Measurements from ENCODE around the gene IL16. TPM values are rescaled to one million over a fixed set of nuclear protein-coding genes. Genes with fewer than 3 reads are reported as not detected.
A peak's percentile ranks its signal among the peaks of the same experiment; 100 is the strongest.

The IL16 gene
- polyA plus RNA-seq (2011; rRNA removed) (0.01 and 0.06 TPM in 2 replicates), polyA minus RNA-seq (2011; rRNA and poly(A)+ RNA removed) (0.15 and 0.81 TPM in 2 replicates)

GRCh38 chr15:81196576-81197254, at the start of gene IL16:
IL16 (plus strand) TSS chr15:81196879; CDS start chr15:81225400, 28,521 bp downstream.
- no peak for DNase-seq (ENCODE audit: low read depth)
- H3K27me3 ChIP-seq (ENCODE audit: control insufficient read depth, insufficient read depth, low read length): peaks cover 2% of the 10 kb centered on the region
- POLR2A ChIA-PET: no interaction called here
- no peak within 1 kb of the TSS for H3K4me3 ChIP-seq (ENCODE audit: low read depth, low read length)
- TF ChIP-seq CTCF (IDR thresholded peaks at IDR 0.05; ENCODE audit: insufficient read depth, low read depth, low read length): no peak
- no peaks in the 10 kb centered on the region for H3K36me3 ChIP-seq (ENCODE audit: control insufficient read depth, insufficient read depth, low read length)
- CTCF ChIA-PET: no interaction called here

- DNase-seq (ENCODE audit: low read depth): no peak
- Histone ChIP-seq H3K4me3 (ENCODE audit: low read depth, low read length) (no peak overlapping the region), H3K36me3 (ENCODE audit: control insufficient read depth, insufficient read depth, low read length) (no peaks in the 10 kb centered on the region), H3K27me3 (ENCODE audit: control insufficient read depth, insufficient read depth, low read length) (no peaks in the 10 kb centered on the region; the same call in 1 of the 2 replicates)
- ChIA-PET CTCF (interaction anchor here (1.8 to 8.1 kb wide), 2 partner anchors 8 to 114 kb away, joined by 6 to 127 read pairs; no protein-coding TSS in a partner anchor), POLR2A (no interaction called here)
- no peak for TF ChIP-seq CTCF (IDR thresholded peaks at IDR 0.05; ENCODE audit: insufficient read depth, low read depth, low read length)
Measured at GRCh38 chr15:81151389-81151788, 45.3 kb upstream of the IL16 start.

- no peak for DNase-seq (ENCODE audit: low read depth)
- H3K36me3 ChIP-seq (ENCODE audit: control insufficient read depth, insufficient read depth, low read length): no peaks in the 10 kb centered on the region
- H3K27me3 ChIP-seq (ENCODE audit: control insufficient read depth, insufficient read depth, low read length): no peaks in the 10 kb centered on the region; the same call in 1 of the 2 replicates
- no peak for TF ChIP-seq CTCF (IDR thresholded peaks at IDR 0.05; ENCODE audit: insufficient read depth, low read depth, low read length)
- H3K4me3 ChIP-seq (ENCODE audit: low read depth, low read length): no peak overlapping the region
- ChIA-PET CTCF (interaction anchor here (0.6 to 8.1 kb wide), 6 partner anchors 9 to 175 kb away, joined by 3 to 127 read pairs (median 6); no protein-coding TSS in a partner anchor), POLR2A (no interaction called here)
Measured at GRCh38 chr15:81152339-81152738, 44.3 kb upstream of the IL16 start.

GRCh38 chr15:81152799-81153198, 43.9 kb upstream of the IL16 start:
- ChIA-PET CTCF (interaction anchor here (0.8 to 8.1 kb wide), 5 partner anchors 9 to 175 kb away, joined by 3 to 127 read pairs (median 6); no protein-coding TSS in a partner anchor), POLR2A (no interaction called here)
- no peaks in the 10 kb centered on the region; the same call in 1 of the 2 replicates for H3K27me3 ChIP-seq (ENCODE audit: control insufficient read depth, insufficient read depth, low read length)
- no peak overlapping the region for H3K4me3 ChIP-seq (ENCODE audit: low read depth, low read length)
- no peak for TF ChIP-seq CTCF (IDR thresholded peaks at IDR 0.05; ENCODE audit: insufficient read depth, low read depth, low read length)
- DNase-seq (ENCODE audit: low read depth): no peak
- no peaks in the 10 kb centered on the region for H3K36me3 ChIP-seq (ENCODE audit: control insufficient read depth, insufficient read depth, low read length)

- H3K36me3 ChIP-seq (ENCODE audit: control insufficient read depth, insufficient read depth, low read length): no peaks in the 10 kb centered on the region
- ChIA-PET CTCF (interaction anchor here (0.6 to 8.1 kb wide), 22 partner anchors 9 to 244 kb away, joined by 3 to 127 read pairs (median 4); partner anchors contain the start of gene STARD5), POLR2A (no interaction called here)
- H3K4me3 ChIP-seq (ENCODE audit: low read depth, low read length): no peak overlapping the region
- no peaks in the 10 kb centered on the region; the same call in 1 of the 2 replicates for H3K27me3 ChIP-seq (ENCODE audit: control insufficient read depth, insufficient read depth, low read length)
- DNase-seq (ENCODE audit: low read depth): no peak
- TF ChIP-seq CTCF (IDR thresholded peaks at IDR 0.05; ENCODE audit: insufficient read depth, low read depth, low read length): peak; percentile 49
Measured at GRCh38 chr15:81155375-81156218, 41.1 kb upstream of the IL16 start.
